IPS-NIHi7 (cell line): ENCODE data around the gene S100P.
"Not testable (repeated sequence)": the region's sequence is repeated elsewhere in the genome, so short reads cannot be mapped to it uniquely, and the experiment has no call there.

Source experiments
- DNase-seq: peaks from one replicate; pipeline ENCODE4 v3.0.0; 2012; ENCODE audit warnings: mixed read lengths; ENCODE audit errors: extremely low spot score

The S100P gene

DNA sequence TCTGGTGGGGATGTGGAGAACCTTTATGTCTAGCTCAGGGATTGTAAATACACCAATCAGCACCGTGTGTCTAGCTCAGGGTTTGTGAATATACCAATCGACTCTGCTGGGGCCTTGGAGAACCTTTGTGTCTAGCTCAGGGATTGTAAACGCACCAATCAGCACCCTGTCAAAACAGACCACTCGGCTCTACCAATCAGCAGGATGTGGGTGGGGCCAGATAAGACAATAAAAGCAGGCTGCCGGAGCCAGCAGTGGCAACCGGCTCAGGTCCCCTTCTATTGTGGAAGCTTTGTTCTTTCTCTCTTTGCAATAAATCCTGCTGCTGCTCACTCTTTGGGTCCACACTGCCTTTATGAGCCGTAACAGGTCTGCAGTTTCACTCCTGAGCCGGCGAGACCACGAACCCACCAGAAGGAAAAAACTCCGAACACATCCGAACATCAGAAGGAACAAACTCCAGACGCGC lies 20.5 kb upstream of the S100P start:
- not testable (repeated sequence) for DNase-seq

DNA sequence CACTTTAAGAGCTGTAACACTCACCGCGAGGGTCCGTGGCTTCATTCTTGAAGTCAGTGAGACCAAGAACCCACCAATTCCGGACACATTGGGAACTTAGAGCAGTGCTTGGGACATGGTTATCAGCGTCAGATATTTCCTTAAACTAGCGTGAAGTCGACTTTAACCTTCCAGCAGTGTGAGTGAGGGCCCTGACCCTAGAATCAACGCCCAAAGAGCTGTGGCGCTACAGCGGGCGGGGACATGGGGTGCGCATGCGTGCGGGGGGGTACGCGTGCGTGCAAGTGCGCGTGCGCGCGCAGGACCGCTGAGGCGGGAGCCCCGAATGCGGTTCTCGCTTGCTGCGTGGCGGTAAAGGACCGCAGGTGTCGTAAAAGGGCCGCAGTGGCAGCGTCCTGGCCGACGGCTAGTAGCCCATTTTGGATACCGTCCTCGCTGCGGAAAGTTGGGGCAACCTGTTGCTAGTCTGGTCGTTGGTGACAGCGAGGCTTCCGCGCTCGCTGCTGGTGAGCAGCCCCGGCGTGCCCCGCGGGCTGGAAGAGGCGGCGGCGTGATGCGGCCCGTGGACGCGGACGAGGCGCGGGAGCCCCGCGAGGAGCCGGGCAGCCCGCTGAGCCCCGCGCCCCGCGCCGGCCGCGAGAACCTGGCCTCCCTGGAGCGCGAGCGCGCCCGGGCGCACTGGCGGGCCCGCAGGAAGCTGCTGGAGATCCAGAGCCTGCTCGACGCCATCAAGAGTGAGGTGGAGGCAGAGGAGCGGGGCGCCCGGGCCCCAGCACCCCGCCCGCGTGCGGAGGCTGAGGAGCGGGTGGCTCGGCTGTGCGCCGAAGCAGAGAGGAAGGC lies 19.8 kb upstream of the S100P start:
- peak; percentile 98 for DNase-seq

- DNase-seq = peak; percentile 36
These were observed 19.1 kb upstream of the S100P start for GRCh38 chr4:6674500-6675149.

- DNase-seq = no peak
These were observed 16.7 kb upstream of the S100P start for GRCh38 chr4:6676722-6677558.

GRCh38 chr4:6680372-6681034 lies 13.2 kb upstream of the S100P start:
- DNase-seq = peak; percentile 80

DNA sequence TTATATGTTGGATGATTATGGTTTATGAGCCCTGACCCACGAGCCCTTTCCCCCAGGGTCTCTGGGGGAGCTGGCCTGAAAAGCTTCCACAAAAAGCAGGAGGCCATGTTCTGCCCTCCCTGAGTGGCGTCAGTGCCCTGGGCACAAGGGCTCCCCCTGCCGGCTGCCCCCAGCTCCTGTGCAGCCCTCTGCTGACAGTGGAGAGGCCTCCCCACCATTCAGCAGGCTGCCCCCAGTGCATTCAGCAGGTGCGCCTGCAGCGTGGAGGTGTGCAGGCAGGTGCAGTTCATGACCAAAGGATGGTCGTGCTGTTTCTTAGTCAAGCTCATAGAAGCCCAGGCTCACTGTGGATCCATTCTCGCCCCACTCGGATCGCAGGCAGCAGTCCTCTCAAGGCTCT lies 12.5 kb upstream of the S100P start:
- no peak for DNase-seq

- DNase-seq = no peak
These were observed 10.7 kb upstream of the S100P start for GRCh38 chr4:6682862-6683590.

GRCh38 chr4:6684656-6685055 lies 9.0 kb upstream of the S100P start:
- DNase-seq = no peak

DNA sequence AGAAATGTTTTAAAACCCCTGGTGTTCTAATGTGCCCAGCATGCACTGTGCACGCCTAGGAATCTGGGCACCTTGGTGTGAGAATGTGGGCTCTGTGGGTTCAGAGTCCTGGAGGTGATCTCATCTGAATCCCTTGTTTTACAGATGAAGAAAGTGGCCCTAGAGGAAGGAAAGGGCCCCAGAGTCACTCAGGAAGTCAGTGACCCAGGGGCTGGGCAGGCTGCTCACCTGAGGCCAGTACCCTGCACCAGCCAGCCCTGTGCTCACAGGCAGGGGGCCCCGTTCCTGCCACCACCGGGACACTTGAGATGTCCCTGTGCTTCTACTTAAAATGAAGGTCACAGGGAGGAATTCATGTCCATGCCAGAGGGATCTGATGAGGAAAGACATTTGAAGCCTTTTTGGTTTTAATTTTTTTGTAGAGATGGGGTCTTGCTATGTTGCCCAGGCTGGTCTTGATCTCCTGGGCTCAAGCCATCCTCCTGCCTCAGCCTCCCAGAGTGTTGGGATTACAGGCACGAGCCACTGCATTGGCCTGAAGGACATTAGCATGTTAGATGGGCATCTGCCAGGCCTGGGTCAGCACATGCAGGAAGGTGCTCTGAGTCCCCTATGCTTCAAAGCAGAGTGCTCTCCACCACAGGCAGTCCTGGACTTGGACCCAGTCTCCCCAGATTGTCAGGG lies 7.4 kb upstream of the S100P start:
- no peak for DNase-seq

- DNase-seq = peak; percentile 40
These were observed 5.5 kb upstream of the S100P start for GRCh38 chr4:6687947-6688878.

- peak; percentile 83 for DNase-seq
These were observed 4.7 kb upstream of the S100P start for GRCh38 chr4:6688879-6689505.

DNA sequence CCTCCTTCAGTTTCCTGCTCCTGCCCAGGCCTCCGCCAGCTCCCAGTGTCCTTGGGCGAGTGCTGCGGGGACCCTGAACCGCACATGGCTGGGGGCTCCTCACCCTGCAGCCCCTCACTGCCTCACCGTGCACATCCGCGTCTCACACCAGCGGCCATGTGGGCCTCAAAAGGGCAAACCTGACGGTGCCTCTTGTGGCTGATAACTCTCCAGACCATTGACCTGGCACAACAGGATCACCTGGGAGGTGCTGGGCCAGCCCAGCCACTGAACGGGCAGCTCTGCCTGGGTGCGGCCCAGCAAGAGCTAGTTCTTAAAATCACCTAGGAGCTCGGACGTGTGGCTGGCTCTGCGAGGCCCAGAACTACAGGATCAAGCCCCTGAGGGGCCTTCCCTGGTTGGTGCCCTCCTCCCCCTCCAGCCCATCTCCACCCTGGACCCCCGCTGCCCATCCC lies 4.1 kb upstream of the S100P start:
- no peak for DNase-seq

- DNase-seq = no peak
These were observed 1.3 kb upstream of the S100P start for GRCh38 chr4:6692379-6692778.

GRCh38 chr4:6692806-6693205 lies 872 bp upstream of the S100P start:
- DNase-seq = no peak

DNA sequence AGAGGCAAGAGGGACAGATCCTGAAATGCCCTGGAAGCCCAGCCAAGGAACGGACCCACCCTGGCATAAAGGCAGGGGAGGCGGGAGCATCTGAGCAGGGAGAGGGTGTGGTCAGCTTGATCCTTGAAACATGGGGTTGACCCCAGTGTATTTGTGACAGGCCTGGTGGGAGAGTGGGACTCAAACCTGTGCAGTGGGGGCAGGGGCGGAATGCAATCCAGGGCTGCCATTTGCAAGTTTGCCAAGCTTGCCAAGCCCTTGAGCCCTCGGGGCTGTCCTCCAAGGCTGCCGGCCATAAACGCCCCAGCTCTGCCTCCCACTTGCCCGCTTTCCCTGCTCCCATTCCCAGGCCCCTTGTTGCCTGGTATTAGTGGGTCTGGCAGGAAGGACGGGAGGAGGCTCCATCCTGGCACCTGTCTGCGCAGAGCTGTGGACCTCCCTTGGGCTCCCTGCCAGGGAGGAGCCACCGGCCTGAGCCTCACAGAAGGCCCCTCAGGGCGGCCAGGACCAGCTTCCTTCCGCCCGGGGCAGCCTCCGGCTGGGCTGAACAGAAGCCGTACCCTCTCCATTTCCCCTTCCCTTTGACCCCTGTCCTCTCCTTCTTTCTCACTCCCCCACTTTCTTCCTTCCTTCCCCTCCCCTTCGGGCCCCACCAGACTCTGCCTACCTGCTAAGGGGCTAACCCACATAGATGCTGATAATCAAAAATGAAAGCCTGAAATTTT lies 661 bp downstream of the S100P start:
- no peak for DNase-seq

DNA sequence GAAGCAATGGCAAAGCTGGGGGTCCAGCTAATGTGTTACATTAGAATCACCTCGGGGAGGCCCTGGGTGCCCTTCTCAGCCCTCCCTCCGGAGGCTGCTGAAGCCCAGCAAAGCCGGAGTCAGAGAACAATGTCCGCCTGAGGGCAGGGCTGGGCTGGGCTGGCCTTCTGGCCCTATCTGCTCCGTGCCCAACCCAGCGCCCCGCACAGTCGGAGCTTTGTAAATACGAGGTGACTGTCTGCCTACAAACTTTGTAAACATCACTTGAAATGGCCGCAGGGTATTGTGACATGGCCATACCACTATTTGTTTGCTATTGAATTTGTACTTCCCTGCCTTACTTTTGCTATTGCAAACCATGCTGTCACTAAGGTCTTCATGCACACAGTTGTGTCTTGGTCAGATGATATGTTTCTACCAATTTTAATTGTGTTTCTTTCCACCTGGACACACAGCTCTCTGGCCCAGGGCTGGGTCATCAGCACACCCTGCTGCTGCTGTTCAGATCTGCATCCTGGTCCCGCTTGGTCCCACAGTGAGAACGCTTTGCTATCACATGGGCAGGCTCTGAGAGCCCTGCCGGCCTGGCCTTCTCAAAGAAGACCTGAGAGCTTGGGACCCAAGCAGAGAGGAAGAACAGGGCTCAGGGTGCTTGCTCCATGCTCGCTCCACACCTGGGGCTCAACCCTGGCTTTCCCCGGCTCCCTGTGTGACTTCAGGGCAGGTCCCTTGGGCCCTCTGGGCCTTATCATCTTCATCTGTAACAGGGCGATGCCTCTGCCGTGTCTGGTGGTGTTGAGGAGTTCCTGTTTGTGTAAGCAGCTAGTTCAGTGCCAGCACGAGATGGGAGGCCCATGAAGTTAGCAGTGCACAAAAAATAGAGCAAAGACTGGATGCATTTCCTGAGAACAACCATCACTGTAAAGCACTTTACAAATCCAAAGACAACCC lies 2.3 kb downstream of the S100P start:
- no peak for DNase-seq

- no peak for DNase-seq
These were observed 2.9 kb downstream of the S100P start for GRCh38 chr4:6696611-6697010.
